H9 (cell line): ENCODE measurements around the gene GNLY. TPM values are rescaled to one million over a fixed set of nuclear protein-coding genes. Genes with fewer than 3 reads are reported as not detected.

Experiments
- DNase-seq: peaks from one replicate; pipeline ENCODE4 v3.0.0-alpha.2; 2017
- H2AFZ ChIP-seq: one replicate; pipeline ENCODE4 v1.6.1; 2013; ENCODE audit warnings: mild to moderate bottlenecking, low read length, control low read depth, moderate library complexity
- H2AK5ac ChIP-seq: 2 replicates; pipeline ENCODE4 v1.6.1; 2013; ENCODE audit warnings: low read length, control low read depth, mixed read lengths; ENCODE audit not compliant: insufficient read length
- H2BK120ac ChIP-seq: one replicate; pipeline ENCODE4 v1.6.1; 2013; ENCODE audit warnings: low read depth, mild to moderate bottlenecking, low read length, control low read depth, inconsistent platforms; ENCODE audit not compliant: poor library complexity, severe bottlenecking
- H2BK12ac ChIP-seq: 2 replicates; pipeline ENCODE4 v1.6.1; 2013; ENCODE audit warnings: low read length, control low read depth, mixed read lengths, low read depth; ENCODE audit not compliant: insufficient read length
- H2BK15ac ChIP-seq: 2 replicates; pipeline ENCODE4 v1.6.1; 2013; ENCODE audit warnings: low read depth, low read length, control low read depth
- H2BK20ac ChIP-seq: one replicate; pipeline ENCODE4 v1.6.1; 2013; ENCODE audit warnings: low read depth, mild to moderate bottlenecking, low read length, control low read depth, inconsistent platforms; ENCODE audit not compliant: poor library complexity, severe bottlenecking
- H2BK5ac ChIP-seq: 2 replicates; pipeline ENCODE4 v1.6.1; 2013; ENCODE audit warnings: low read length, control low read depth, mixed read lengths; ENCODE audit not compliant: insufficient read length
- H3K14ac ChIP-seq: 2 replicates; pipeline ENCODE4 v1.6.1; 2013; ENCODE audit warnings: low read length, control low read depth; ENCODE audit not compliant: insufficient read depth
- H3K18ac ChIP-seq: 2 replicates; pipeline ENCODE4 v1.6.1; 2013; ENCODE audit warnings: low read depth, mild to moderate bottlenecking, mixed read lengths, low read length, control low read depth; ENCODE audit not compliant: insufficient read length
- H3K23ac ChIP-seq: 2 replicates; pipeline ENCODE4 v1.6.1; 2013; ENCODE audit warnings: low read length, control low read depth, mixed read lengths, low read depth; ENCODE audit not compliant: insufficient read length
- H3K23me2 ChIP-seq: 2 replicates; pipeline ENCODE4 v1.6.1; 2013; ENCODE audit warnings: low read depth, mild to moderate bottlenecking, mixed read lengths, low read length, control low read depth; ENCODE audit not compliant: insufficient read length, poor library complexity, severe bottlenecking
- H3K27ac ChIP-seq: 2 replicates; pipeline ENCODE4 v1.5.1; 2013; ENCODE audit warnings: low read length, control low read depth, mixed read lengths, low read depth; ENCODE audit not compliant: insufficient read length
- H3K27me3 ChIP-seq: 2 replicates; pipeline ENCODE4 v1.6.1; 2013; ENCODE audit warnings: low read length, control low read depth, inconsistent platforms; ENCODE audit not compliant: insufficient read depth
- H3K4ac ChIP-seq: 2 replicates; pipeline ENCODE4 v1.6.1; 2013; ENCODE audit warnings: low read depth, mild to moderate bottlenecking, control low read depth, inconsistent platforms, low read length, moderate library complexity
- H3K4me1 ChIP-seq: 2 replicates; pipeline ENCODE4 v1.6.1; 2013; ENCODE audit warnings: low read length, control low read depth, inconsistent platforms; ENCODE audit not compliant: insufficient read depth
- H3K4me2 ChIP-seq: 2 replicates; pipeline ENCODE4 v1.6.1; 2013; ENCODE audit warnings: low read length, control low read depth, mixed read lengths; ENCODE audit not compliant: insufficient read length, insufficient read depth
- H3K56ac ChIP-seq: 2 replicates; pipeline ENCODE4 v1.6.1; 2013; ENCODE audit warnings: low read depth, mild to moderate bottlenecking, mixed read lengths, low read length, control low read depth; ENCODE audit not compliant: insufficient read length
- H3K79me1 ChIP-seq: 2 replicates; pipeline ENCODE4 v1.6.1; 2013; ENCODE audit warnings: low read depth, mild to moderate bottlenecking, moderate library complexity, low read length, control low read depth, inconsistent platforms; ENCODE audit not compliant: insufficient read depth, poor library complexity, severe bottlenecking
- H3K79me2 ChIP-seq: 2 replicates; pipeline ENCODE4 v1.6.1; 2013; ENCODE audit warnings: low read length, control low read depth, inconsistent platforms; ENCODE audit not compliant: insufficient read depth
- H3K9ac ChIP-seq: 2 replicates; pipeline ENCODE4 v1.6.1; 2013; ENCODE audit warnings: low read length, control low read depth, mixed read lengths; ENCODE audit not compliant: insufficient read length; ENCODE audit errors: extremely low read depth
- H3K9me3 ChIP-seq: one replicate; pipeline ENCODE4 v1.6.1; 2013; ENCODE audit warnings: low read depth, low read length, inconsistent platforms; ENCODE audit not compliant: control insufficient read depth
- H3T11ph ChIP-seq: one replicate; pipeline ENCODE4 v1.6.1; 2013; ENCODE audit warnings: mild to moderate bottlenecking, low read length, control low read depth, inconsistent platforms
- H4K20me1 ChIP-seq: one replicate; pipeline ENCODE4 v1.6.1; 2013; ENCODE audit not compliant: control insufficient read depth, insufficient read length, insufficient read depth
- H4K5ac ChIP-seq: 2 replicates; pipeline ENCODE4 v1.6.1; 2013; ENCODE audit warnings: low read depth, mild to moderate bottlenecking, mixed read lengths, low read length, control low read depth; ENCODE audit not compliant: insufficient read length
- H4K8ac ChIP-seq: replicated peaks from 2 replicates; pipeline ENCODE4 v1.6.1; 2013; ENCODE audit warnings: low read length, control low read depth, mixed read lengths, low read depth; ENCODE audit not compliant: insufficient read length
- H4K91ac ChIP-seq: 2 replicates; pipeline ENCODE4 v1.6.1; 2013; ENCODE audit warnings: low read depth, mild to moderate bottlenecking, moderate library complexity, mixed read lengths, low read length, control low read depth; ENCODE audit not compliant: insufficient read length
- H3K27ac Mint-ChIP-seq, 3 experiments: 2 replicates in 2 of 3; 3 replicates in 1 of 3; pipeline ENCODE4 v1.8.0; 2020 to 2021; ENCODE audit warnings: mixed read lengths in 3 of 3, mild to moderate bottlenecking in 1 of 3, moderate library complexity in 1 of 3
- H3K27me3 Mint-ChIP-seq: 2 replicates; pipeline ENCODE4 v1.8.0; 2021; ENCODE audit warnings: low read depth, mild to moderate bottlenecking, moderate library complexity, mixed read lengths
- H3K36me3 Mint-ChIP-seq, 3 experiments: 2 replicates in 2 of 3; 3 replicates in 1 of 3; pipeline ENCODE4 v1.8.0; 2020 to 2021; ENCODE audit warnings: low read depth in 3 of 3, mixed read lengths in 3 of 3; ENCODE audit not compliant: insufficient read depth in 1 of 3
- H3K4me1 Mint-ChIP-seq, 2 experiments: 2 replicates each; pipeline ENCODE4 v1.8.0; 2020; ENCODE audit warnings: mixed read lengths in 2 of 2
- H3K4me3 Mint-ChIP-seq, 2 experiments: 2 replicates in 1 of 2; 3 replicates in 1 of 2; pipeline ENCODE4 v1.8.0; 2020 to 2021; ENCODE audit warnings: mild to moderate bottlenecking in 2 of 2, mixed read lengths in 2 of 2, moderate library complexity in 1 of 2
- H3K9me3 Mint-ChIP-seq, 2 experiments: 2 replicates in 1 of 2; 3 replicates in 1 of 2; pipeline ENCODE4 v1.8.0; 2020; ENCODE audit warnings: mild to moderate bottlenecking in 2 of 2, mixed read lengths in 2 of 2, moderate library complexity in 1 of 2
- WGBS: extraction: QIAGEN DNeasy Blood & Tissue Kit; methylation state at CpG from one replicate; pipeline ENCODE4 v1.1.7; 2013; ENCODE audit warnings: missing lambda C conversion rate, low lambda C conversion rate, mixed read lengths; ENCODE audit not compliant: insufficient read length; ENCODE audit errors: extremely low coverage; 5-methylcytosine and 5-hydroxymethylcytosine counted together
- total RNA-seq: library from RNA; stranded (reverse); gene quantifications from 2 replicates; pipeline ENCODE4 v1.2.1, GENCODE V29; 2021
- TF ChIP-seq, protein P1 (sequence below): fragments of 200-600 bp; sonication (generic); conservative IDR thresholded peaks from 3 replicates; pipeline ENCODE4 v1.8.0; 2021; ENCODE audit warnings: antibody characterized with exemption, mild to moderate bottlenecking

Gene GNLY
- total RNA-seq, 1 experiment from 2014 or later: not detected

DNA sequence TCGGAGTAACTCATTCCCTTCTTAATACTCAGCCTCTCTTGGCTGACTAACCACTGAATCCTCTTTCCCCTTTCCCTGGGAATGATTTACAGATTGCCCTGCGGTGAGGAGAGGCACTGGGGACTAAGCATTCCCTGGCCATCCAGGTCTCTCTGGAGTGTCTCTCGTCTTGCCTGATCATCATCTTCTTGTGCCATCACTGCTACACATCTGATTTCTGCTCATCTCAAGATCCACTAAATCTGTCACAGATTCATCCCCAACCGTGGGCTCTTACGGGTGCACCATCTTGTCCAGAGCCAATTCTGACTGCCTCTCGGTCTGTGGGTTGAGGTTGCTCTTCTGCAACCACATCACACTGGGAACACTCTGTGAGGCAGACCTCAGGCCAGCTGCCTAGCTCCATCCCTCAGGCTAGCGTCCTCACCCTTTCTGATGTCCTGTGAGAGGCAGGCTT lies 38.2 kb upstream of the GNLY start:
- Histone ChIP-seq H2BK5ac (no peak overlapping the region), H3K4ac (no peak overlapping the region), H2BK20ac (no peak overlapping the region), H2AK5ac (no peak overlapping the region), H4K5ac (no peak overlapping the region), H3T11ph (no peak overlapping the region), H4K91ac (no peak overlapping the region), H3K27ac (no peak overlapping the region), H3K79me2 (no peaks in the 10 kb centered on the region), H3K27me3 (no peaks in the 10 kb centered on the region), H3K79me1 (no peaks in the 10 kb centered on the region), H2BK15ac (no peak overlapping the region), H3K14ac (no peak overlapping the region), H3K9me3 (no peaks in the 10 kb centered on the region), H3K23me2 (no peaks in the 10 kb centered on the region), H3K23ac (no peak overlapping the region), H2BK12ac (no peak overlapping the region), H2AFZ (no peak overlapping the region), H2BK120ac (no peak overlapping the region), H3K4me1 (no peaks in the 10 kb centered on the region), H3K9ac (no peak overlapping the region), H4K20me1 (no peaks in the 10 kb centered on the region), H3K18ac (no peak overlapping the region), H3K56ac (no peak overlapping the region), H4K8ac (no peak overlapping the region), H3K4me2 (no peak overlapping the region)
- Mint-ChIP-seq H3K27ac (peak overlapping the region in 2 of 3 experiments; percentile 32 to 91; a peak in 3 of 7 replicates), H3K4me1 (peaks cover 4% of the 10 kb centered on the region in 2 experiments; a peak in 2 of 4 replicates), H3K27me3 (no peaks in the 10 kb centered on the region), H3K9me3 (no peaks in the 10 kb centered on the region), H3K36me3 (peaks cover 14 to 47% (median 36%) of the 10 kb centered on the region in 3 experiments; a peak in 5 of 7 replicates), H3K4me3 (no peak overlapping the region)
- TF ChIP-seq, protein P1, sequence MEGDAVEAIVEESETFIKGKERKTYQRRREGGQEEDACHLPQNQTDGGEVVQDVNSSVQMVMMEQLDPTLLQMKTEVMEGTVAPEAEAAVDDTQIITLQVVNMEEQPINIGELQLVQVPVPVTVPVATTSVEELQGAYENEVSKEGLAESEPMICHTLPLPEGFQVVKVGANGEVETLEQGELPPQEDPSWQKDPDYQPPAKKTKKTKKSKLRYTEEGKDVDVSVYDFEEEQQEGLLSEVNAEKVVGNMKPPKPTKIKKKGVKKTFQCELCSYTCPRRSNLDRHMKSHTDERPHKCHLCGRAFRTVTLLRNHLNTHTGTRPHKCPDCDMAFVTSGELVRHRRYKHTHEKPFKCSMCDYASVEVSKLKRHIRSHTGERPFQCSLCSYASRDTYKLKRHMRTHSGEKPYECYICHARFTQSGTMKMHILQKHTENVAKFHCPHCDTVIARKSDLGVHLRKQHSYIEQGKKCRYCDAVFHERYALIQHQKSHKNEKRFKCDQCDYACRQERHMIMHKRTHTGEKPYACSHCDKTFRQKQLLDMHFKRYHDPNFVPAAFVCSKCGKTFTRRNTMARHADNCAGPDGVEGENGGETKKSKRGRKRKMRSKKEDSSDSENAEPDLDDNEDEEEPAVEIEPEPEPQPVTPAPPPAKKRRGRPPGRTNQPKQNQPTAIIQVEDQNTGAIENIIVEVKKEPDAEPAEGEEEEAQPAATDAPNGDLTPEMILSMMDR: no peak
- DNase-seq: no peak
- WGBS: no CpG with 5 or more reads among the region's 7 CpGs
